LNCAP (cell line): Measurements from ENCODE around the gene DYNC1H1.

Experiments
- TF ChIP-seq, protein P1 (sequence below): fragments of 450-650 bp; IDR thresholded peaks from 2 replicates; pipeline ENCODE4 v1.5.1; 2017; ENCODE audit warnings: mild to moderate bottlenecking

DYNC1H1 gene

DNA sequence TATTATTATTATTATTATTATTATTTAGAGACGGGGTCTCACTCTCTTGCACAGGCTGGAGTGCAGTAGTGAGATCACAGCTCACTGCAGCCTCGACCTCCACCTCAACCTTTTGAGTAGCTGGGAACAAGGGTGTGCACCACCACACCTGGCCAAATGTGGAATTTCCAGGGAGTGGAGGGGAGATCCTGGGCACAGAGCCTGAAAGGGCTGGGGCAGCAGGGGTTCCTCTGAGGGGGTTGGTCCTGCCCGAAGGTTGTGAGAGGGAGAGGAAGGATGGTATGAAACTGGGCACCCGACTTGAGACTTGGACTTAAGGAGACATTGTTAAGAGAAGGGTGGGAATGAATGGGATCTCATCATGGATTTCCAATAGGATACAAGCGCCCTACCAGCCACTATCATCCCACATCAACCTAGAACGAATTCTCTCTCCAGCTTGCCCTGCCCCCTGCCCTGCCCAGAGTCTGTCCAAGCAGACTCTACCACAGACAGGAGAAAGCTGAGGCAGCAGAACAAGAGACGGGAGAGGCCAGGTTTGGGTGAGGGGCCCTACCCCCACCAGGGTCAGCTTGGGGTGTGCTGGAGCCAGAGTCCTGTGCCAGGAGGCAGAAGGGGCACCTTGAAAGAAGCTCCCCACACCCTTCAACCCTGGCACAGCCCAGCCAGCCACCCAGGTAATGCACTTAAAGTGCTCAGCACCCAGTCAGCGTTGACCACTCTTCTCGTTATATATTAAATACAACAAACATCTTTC is 2.4 kb upstream of the DYNC1H1 start:
- TF ChIP-seq, protein P1, sequence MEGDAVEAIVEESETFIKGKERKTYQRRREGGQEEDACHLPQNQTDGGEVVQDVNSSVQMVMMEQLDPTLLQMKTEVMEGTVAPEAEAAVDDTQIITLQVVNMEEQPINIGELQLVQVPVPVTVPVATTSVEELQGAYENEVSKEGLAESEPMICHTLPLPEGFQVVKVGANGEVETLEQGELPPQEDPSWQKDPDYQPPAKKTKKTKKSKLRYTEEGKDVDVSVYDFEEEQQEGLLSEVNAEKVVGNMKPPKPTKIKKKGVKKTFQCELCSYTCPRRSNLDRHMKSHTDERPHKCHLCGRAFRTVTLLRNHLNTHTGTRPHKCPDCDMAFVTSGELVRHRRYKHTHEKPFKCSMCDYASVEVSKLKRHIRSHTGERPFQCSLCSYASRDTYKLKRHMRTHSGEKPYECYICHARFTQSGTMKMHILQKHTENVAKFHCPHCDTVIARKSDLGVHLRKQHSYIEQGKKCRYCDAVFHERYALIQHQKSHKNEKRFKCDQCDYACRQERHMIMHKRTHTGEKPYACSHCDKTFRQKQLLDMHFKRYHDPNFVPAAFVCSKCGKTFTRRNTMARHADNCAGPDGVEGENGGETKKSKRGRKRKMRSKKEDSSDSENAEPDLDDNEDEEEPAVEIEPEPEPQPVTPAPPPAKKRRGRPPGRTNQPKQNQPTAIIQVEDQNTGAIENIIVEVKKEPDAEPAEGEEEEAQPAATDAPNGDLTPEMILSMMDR = no peak

DNA sequence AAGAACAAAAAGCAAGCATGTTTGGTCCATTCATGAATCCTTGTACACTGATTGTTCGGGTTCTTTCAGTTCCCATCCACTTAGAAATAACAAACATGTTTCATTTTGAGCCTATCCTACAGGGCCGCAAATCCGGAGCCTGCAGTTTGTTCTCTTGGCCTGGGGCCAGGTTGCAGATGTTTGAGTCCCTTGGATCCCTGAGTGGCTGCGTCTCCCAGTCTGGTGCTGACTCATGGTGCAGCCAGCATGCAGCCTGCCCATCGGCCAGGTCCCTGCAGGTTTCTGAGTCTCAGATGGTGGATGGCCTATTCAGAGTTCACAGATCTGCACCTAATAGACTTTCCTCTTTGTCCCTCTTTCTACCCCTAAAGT is 1.9 kb upstream of the DYNC1H1 start:
- TF ChIP-seq, protein P1 = no peak

DNA sequence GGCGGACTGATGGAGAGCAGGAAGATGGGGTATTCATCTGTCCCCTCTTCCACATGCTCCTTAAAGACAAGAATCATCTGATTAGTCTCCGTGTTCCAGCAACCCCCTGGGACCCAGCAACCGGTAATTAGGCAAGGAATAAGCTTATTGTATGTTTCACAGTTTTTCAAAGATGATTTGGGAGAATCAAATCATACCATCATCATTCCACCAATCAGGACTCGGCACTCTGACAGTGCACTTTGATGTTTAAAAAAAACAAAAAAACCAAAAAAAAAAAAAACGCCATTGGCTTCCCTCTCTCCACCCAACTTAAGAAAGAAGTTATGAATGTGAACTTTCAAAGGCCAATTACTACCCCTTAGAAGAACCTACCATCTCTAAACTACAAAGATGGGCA is 1.3 kb upstream of the DYNC1H1 start:
- TF ChIP-seq, protein P1 = no peak

DNA sequence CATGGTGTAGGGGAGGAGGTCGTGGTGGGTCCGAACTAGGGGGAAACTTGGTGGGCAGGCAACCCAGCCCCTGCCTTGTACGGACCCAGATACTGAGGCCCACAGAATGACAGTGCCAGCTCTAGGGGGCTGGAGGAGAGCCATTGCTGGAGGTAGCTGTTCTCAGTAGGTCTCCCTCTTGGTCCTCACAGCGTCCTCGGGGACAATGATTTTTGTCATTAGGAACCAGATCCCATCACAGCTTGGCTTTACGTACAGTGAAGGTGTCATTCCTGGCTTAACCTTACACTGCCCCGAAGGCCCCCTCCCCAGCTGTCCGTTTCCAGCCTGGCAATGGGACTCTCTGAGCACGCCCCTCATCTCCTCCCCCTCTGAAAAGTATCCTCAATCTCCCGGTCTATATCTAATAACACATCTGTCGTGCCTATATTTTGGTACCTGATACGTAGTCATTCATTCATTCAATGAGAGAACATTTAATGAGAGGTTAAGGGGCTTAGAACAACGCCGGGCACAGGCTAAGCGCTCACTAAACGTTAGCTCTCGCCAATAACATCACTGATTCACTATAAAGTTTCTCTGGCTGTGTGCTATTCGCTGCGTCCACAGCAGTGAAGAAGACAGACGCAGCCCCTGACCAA is 597 bp upstream of the DYNC1H1 start:
- TF ChIP-seq, protein P1 = no peak

DNA sequence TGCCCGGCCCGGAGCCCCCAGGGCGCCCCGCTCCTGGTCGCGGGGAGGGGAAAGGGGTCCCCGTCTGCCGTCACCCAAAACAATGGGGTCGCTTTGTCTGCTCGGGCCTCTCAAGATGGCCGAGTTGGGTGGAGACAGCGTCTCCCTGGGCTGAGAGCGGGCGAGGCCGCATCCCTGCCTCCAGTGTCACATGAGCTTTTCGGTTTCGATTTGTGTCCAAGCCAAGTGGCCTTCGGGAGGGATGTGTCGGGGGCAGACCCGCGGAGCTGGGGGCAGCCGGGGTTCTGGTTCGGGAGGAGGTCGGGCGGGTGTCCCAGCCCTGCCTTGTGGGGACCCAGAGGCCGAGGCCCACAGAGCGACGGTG is 790 bp downstream of the DYNC1H1 start:
- TF ChIP-seq, protein P1 = no peak

DNA sequence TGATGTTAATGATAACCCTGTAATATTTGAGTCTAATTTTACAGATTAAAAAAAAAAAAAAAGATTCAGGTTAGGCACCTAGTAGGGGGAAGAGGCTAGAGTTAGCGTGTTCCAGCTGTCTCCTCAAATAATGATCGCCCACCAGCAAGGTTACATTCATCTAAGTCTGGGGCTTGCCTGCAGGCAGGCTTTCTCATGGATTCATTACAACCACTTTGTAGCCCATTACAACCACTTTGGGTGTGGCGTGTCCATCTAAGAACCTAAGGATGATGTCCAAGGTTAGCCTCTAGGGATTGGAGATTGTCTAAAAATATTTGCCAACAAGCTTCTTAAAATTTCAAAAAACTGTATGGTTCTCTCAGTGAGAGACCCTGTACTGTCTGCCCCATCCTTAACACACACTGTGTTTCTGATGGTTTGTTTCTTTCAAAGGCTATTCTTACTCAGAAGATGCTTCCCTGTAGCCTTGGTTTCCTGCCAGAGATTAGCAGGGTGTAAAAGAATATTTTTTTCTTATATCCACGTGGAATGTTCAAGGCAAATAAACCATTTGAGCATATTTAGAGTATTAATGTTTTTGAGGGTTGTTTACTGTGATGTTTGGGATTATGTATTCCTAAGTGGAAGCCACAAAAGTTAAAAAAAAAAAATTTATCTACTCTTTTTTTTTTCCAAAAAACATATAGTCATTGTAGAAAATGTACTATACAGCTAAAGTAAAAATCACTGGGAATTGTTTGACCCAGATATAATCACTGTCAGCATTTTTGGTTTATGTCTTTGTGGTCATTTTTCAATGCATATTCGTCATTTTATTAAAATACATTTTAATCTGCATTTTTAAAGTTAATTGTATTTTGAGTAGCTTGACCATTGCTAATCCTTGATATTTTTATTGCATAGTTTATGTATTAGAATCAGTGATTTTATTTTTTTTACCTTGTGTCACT is 1.7 kb downstream of the DYNC1H1 start:
- TF ChIP-seq, protein P1 = no peak

DNA sequence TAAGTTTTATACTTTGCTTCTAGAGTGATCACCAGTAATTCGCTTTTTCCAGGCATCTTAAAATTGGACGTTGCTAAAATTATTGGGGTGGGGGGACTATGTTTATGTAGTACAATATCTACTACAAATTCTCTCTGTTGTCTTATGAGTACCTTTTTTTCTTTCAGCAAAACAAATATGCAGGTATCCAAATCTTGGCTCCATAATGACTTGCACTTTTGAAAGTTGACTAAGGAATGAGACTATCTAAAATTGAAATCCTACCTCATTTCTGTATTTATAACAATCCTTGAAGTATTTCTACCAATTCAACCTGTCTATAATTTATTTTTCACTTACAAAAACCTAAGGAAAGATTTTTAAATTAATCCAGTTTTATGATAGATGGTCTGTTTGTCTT is 2.4 kb downstream of the DYNC1H1 start:
- TF ChIP-seq, protein P1 = no peak
